HG03196 (cell line): ENCODE measurements around the gene RAD18.

Experiments
- ATAC-seq: cut with Tn5 transposase; IDR thresholded peaks from one replicate; pipeline ENCODE4 v1.9.1; 2021; ENCODE audit not compliant: unreplicated experiment

Gene RAD18

DNA sequence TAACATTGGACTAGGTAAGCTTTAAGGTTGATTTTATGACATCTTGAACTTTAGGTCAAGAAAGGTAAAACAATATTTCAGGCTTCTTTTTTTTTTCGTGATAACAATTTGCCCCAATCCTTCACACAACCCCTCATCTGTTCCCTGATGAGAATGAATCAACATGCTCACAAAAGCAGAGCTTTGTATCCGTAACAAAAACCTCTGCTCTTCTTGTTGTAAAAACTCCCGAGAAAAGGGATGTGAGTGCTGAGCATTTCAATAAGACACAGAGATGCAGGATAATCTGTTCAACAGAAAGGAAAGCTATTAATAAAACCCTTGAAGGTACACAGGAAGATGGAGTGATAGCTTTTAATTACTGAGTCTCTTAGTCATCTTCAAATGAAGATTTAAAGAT is 94.3 kb downstream of the RAD18 start:
- no peak for ATAC-seq

GRCh38 chr3:8867646-8868045 is 95.6 kb downstream of the RAD18 start:
- no peak for ATAC-seq

DNA sequence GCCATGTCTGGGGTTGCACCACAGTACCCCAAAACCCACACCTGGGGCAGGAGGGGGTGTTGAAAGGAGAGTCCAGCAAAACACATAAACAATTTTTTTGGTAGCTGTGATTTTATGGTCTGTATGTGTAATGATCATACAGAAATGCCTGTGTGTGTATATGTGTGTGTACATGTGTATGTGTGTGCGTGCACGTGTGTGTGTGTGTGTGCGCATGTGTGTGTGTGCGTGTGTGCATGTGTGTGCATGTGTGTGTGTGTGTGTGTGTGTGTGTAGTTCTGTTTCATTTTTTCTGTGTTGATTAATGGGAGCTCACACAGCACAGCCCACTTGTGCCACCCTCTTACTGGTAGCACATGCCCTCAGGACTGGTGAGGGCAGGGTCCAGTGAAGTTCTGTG is 97.6 kb downstream of the RAD18 start:
- no peak for ATAC-seq

DNA sequence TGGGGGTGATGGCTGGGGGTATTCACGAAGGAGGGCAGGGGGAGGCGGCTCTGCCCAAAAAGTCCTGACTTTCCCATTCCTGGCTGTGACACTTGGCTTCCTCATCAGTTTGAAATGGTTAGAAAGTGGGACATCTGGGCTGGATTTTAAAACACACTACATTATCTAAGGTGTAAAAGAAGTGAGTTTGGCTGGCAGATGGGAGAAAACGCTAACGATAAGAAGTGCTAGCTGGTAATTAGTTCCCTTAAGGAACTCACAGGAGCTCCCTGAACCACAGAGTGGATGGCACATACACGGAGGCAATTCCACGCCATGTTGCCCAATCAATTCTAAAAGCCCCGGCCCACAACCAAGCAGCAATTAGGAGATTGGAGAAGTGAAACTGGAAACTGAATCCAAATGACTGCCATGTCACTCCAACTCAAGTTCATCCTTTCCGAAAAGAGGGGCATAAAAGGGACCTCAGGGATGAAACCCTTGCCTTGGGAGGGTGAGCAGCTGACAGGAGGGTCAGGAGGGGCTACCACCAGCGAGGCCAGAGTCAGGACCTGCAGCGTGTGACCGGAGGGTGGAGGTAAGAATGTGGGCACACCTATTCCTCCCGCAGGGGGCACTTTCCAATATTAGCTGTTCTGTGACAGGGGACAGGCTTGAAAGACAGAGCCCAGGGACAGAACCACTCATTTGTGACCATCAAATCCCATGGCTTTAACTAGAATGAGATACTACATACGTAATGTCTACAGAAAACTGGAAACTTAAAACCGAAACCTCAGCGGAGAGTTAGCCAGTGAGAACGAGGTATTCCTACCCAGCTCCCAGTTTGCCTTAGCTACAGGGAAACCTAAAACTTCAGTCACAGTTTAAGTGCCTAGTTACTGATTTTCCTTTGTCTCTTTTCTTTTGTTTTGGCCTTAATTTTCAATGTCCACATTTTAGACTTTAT is 98.6 kb downstream of the RAD18 start:
- ATAC-seq = no peak

DNA sequence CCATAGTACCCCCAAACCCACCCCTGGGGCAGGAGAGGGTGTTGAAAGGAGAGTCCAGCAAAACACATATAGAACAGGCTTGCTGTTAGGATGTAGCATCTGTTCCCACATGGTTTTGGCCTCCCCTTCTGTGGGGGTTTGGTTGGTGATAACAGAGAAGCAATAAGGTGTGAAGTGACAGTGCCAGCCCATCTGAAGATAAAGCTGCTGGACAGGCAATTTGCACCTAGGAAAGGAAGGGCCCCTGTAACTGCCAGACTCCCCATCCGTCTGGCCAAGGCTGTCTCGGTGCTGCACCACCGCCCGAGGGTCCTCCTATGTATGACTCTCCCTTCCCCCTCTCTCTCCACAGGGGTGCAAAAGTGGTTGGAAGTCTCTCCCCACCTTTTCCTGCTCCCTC is 99.4 kb downstream of the RAD18 start:
- no peak for ATAC-seq

DNA sequence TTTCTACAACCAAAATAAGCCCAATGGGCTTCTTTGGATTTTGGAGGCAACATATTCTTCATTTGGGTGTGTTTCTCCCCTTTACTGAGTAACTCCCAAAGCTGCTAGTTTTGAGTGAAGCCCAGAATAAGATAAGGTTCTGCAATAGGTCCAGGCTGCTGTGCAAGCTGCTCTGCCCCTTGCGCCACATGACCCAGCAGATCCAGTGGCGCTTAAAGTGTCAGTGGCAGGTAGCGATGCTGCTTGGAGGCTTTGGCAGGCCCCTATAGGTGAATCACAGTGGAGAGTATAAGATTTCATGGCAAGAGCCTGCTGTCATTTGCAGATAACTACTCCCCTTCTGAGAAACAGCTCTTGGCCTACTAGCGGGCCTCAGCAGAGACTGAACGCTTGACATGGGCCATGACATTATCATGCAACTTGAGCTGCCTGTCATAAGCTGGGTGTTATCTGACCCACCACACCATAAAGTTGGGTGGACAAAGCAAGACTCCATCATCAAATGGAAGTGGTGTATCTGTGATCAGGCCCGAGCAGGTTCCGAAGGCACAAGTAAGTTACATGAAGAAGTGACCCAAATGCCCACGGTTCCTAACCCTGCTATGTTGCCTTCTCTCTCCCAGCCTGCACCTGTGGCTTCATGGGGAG is 105.4 kb downstream of the RAD18 start:
- ATAC-seq = no peak

GRCh38 chr3:8856721-8857120 is 106.6 kb downstream of the RAD18 start:
- no peak for ATAC-seq

DNA sequence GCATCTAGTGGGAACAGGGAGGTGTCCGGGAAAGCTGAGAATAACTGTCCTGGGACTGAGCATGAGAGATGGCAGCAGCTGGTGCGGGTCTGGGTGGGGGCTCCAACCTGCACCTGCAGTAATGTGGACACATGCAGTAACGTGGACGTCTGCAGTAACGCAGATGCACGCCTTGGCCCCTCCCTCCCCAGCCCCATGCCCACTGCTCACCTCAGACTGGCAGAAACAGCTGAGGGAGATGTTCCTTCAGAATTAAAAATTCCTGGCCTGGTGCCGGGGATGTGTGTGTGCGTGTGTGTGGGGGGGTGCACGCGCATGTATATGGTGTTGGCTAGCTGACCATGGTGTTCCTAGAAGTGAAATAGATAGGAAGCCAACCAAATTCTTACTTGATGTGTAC is 107.2 kb downstream of the RAD18 start:
- no peak for ATAC-seq

- ATAC-seq = no peak
Measured at GRCh38 chr3:8854656-8855055, 108.6 kb downstream of the RAD18 start.

- no peak for ATAC-seq
Measured at GRCh38 chr3:8853081-8853480, 110.2 kb downstream of the RAD18 start.

- no peak for ATAC-seq
Measured at GRCh38 chr3:8852511-8852910, 110.8 kb downstream of the RAD18 start.

- no peak for ATAC-seq
Measured at GRCh38 chr3:8851703-8852102, 111.6 kb downstream of the RAD18 start.

DNA sequence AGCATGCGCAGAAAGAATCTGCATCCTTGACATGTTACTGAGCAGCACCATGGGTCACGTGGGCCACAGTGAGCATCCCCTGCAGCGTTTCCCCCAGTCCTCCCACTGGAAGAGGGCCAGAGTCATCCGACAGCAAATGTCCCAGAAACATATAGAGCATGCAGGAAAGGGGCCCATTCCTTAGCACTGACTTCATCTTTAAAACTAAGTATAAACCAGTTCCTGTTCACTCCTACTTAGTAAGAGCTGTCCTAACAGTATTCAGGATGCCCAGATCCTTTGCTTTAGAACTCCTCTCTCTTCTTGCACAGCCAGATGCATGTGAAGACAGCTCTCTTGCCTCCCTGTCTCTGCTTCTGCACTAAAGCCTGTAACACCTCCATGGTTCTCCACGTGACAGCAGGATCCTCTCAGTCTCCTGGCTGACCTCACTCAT is 114.6 kb downstream of the RAD18 start:
- ATAC-seq = no peak

- no peak for ATAC-seq
Measured at GRCh38 chr3:8847317-8847716, 116.0 kb downstream of the RAD18 start.

- no peak for ATAC-seq
Measured at GRCh38 chr3:8846176-8846575, 117.1 kb downstream of the RAD18 start.

DNA sequence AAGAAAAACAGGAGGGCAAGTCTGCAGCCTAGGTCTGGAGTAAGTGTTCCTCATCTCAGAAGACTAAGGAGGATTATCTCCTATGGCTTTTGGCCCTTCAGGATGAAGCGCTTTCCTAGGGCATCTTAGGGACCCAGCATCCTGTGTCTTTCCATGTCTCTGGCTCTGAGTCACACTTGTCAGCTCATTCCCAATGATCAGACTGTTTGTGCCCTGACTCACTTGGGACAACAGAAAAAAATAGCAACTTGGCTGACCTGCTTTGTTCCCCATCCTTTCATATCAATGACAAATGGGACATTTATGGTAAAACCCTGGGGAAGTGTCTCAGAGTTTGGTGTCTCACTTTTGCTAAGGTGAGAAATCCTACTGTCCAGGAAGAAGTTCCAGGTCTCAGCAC is 117.6 kb downstream of the RAD18 start:
- no peak for ATAC-seq

- ATAC-seq = no peak
Measured at GRCh38 chr3:8843347-8843746, 119.9 kb downstream of the RAD18 start.

DNA sequence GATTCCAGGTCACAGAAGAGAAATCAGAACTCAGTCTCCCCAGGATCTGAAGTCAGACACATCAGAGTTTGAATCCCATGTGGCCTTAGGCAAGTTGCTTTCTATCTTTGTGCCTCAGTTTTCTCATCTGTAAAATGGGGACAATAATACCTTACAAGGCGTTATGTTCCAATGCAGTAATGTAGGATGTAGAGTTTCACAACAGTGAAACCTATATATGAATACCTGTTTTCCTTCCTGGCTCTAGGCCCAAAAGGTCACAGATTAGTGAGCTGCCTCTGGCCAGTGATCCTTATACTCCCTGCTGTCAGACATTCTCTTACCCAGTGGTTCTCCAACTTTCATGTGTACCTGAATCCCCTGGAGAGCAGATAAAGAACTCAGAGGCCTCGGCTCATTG is 121.0 kb downstream of the RAD18 start:
- no peak for ATAC-seq

- no peak for ATAC-seq
Measured at GRCh38 chr3:8841472-8841871, 121.8 kb downstream of the RAD18 start.

GRCh38 chr3:8840556-8840955 is 122.7 kb downstream of the RAD18 start:
- no peak for ATAC-seq

GRCh38 chr3:8839607-8840325 is 123.5 kb downstream of the RAD18 start:
- ATAC-seq = no peak
